GM18505 (cell line): ENCODE results near the gene GNRHR.
A peak's percentile ranks its signal among the peaks of the same experiment; 100 is the strongest.

Source experiments
- ATAC-seq: cut with Tn5 transposase; IDR thresholded peaks from one replicate; pipeline ENCODE4 v1.9.1; 2021; ENCODE audit not compliant: unreplicated experiment
- POLR2A ChIP-seq: IDR thresholded peaks from 4 replicates; pipeline ENCODE4 v1.6.1; 2011; ENCODE audit warnings: borderline replicate concordance; ENCODE audit not compliant: insufficient read depth, insufficient read length; ENCODE audit errors: extremely low read depth

GNRHR gene

DNA sequence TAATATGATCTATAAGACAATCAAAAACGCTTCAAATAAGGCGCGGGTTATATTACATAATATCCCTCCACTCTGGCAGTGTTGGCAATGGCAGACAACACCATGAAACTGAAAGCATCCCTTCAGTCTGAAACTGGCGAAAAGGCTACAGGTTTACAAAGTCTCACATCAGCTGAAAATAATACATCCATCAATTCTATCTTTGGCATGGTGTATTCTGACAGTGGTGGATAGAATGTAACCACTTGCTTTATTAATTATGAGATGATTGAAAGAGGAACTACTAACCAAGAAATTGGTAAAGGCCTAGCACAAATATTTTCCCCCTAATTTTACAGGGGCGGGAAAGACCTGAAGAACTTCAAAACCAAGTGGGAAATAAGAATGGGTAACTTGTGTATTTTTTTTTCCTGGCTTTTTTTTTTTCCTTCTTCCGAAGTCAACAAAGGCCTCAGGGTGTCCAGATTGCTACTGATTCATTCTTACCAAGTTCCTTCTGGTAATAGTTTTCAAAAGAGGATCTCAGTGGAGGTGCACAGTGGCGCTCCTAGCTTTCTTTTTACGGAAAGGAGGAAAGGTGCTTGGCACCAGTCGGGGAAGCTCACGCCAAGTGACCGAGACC, 54.0 kb downstream of the GNRHR start:
- peak; percentile 12 for ATAC-seq
- TF ChIP-seq POLR2A: no peak

DNA sequence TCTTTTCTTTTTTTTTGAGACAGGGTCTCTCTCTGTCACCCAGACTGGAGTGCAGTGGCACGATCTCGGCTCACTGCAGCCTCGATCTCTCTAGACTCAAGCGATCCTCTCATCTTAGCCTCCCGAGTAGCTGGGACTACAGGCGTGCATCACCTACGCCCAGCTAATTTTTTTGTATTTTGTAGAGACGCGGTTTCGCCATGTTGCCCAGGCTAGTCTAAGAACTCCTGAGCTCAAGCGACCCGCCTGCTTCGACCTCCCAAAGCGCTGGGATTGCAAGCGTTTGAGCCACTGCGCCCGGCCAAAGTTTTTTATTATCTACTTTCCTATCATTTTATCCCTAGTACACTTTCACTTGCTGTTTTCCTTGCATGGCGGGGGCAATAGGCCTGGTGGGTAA, 54.6 kb downstream of the GNRHR start:
- TF ChIP-seq POLR2A: no peak
- ATAC-seq: no peak

DNA sequence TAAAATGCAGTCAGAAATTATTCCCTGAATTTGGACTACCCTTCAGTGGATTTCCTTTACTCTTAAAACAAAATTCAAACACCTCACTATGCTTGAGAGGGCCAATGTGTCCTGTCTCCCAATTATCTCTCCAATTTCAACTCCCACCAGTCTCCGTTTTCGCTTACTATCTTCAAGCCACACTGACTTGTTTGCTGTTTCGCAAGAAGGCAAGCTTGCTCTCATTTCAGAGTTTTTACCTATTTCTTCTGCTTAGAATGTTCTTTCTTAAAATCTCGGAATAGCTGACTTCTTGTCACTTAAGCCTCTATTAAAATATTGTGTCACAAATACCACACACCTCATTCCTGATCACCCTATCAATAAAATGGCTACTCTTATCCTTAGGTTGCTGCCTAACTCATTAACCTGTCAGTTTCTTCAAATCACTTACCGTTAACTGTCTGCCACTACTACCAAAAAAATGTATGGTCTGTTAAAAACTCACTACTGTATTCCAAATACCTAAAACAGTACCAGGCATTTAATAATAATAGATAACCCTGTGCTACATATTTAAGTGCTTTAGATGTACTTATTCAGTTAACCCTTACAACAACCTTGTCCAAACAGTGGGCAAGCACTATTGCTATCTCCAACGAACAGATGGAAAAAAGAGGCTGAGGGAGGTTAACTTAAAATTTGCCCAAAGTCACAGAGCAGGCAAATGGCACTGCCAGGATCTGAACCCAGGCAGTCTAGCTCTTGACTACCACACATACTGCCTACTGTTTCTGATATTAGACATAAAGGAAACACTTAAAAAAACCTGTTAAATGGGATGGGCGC, 56.1 kb downstream of the GNRHR start:
- TF ChIP-seq POLR2A: no peak

GRCh38 chr4:67696061-67696460, 58.1 kb downstream of the GNRHR start:
- TF ChIP-seq POLR2A: no peak
- no peak for ATAC-seq

More for the DNA sequence above, 56.1 kb downstream of the GNRHR start:
- no peak for ATAC-seq

GRCh38 chr4:67694662-67695061, 59.5 kb downstream of the GNRHR start:
- no peak for ATAC-seq
- no peak for TF ChIP-seq POLR2A

- ATAC-seq: no peak
- TF ChIP-seq POLR2A: no peak
These were observed 62.9 kb downstream of the GNRHR start for GRCh38 chr4:67691328-67691727.
